HG03095 (cell line): ENCODE results near the gene DMXL2.
"Not testable (repeated sequence)": the region's sequence is repeated elsewhere in the genome, so short reads cannot be mapped to it uniquely, and the experiment has no call there.

Experiments
- ATAC-seq: cut with Tn5 transposase; IDR thresholded peaks from one replicate; pipeline ENCODE4 v1.9.1; 2021; ENCODE audit warnings: moderate library complexity; ENCODE audit not compliant: unreplicated experiment

DMXL2 gene

GRCh38 chr15:51497806-51498205 lies 124.8 kb downstream of the DMXL2 start:
- no peak for ATAC-seq

GRCh38 chr15:51496246-51496645 lies 126.3 kb downstream of the DMXL2 start:
- ATAC-seq = no peak

GRCh38 chr15:51494411-51495314 lies 127.9 kb downstream of the DMXL2 start:
- ATAC-seq = no peak

GRCh38 chr15:51493892-51494291 lies 128.7 kb downstream of the DMXL2 start:
- no peak for ATAC-seq

GRCh38 chr15:51492528-51492927 lies 130.0 kb downstream of the DMXL2 start:
- ATAC-seq = no peak

DNA sequence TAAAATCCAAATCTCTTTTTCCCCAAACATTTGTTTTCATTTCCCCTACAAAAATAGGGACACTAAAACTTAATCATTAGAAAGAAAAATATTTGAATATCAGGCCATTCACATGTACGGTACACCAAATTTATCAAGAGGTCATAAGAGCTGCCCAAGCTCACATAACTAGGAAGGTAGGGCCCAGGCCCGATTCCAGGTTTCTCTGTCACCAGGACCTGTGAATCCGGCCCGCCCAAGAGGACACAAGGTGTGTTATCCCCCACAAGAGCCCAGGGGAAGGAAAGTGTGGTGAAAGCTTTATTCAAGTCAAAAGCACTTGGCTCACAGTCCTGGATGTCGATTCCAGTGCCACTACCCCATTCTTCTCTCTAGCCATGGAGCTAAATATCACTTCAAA lies 130.6 kb downstream of the DMXL2 start:
- ATAC-seq = no peak

DNA sequence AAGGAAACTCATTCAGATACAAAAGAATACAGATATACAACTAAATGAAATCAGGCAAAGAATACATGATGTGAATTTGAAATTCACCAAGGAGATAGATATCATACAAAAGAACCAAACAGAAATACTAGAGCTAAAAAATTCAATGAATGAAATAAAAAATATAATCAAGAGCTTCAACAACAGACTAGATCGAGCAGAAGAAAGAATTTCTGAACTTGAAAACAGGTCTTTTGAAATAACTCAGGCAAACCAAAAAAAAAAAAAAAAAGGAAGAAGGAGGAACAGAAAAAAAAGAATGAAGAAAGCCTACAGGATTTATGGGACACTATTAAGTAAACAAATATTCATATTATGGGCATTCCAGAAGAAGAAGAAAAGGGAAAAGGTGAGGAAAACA lies 137.8 kb downstream of the DMXL2 start:
- no peak for ATAC-seq

GRCh38 chr15:51483985-51484384 lies 138.6 kb downstream of the DMXL2 start:
- no peak for ATAC-seq

DNA sequence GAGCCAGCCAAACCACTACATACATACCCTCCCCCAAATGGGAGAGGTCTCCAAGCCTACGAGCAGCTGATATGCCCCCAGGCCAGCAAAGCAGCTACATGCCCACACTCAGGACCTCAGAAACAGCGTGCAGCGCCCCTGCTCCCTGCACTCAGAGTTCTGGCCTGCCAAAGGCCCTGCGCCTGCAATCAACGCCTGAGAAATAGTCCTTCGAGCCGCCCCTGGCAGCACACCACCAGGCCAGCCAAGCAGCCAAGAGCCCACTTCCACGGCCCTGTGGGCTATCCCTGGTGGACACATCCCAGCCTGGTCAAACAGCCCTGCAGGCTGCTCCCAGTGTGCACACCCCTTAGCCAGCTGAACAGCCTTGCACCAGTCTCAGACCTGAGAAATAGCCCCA lies 139.1 kb downstream of the DMXL2 start:
- ATAC-seq = no peak

DNA sequence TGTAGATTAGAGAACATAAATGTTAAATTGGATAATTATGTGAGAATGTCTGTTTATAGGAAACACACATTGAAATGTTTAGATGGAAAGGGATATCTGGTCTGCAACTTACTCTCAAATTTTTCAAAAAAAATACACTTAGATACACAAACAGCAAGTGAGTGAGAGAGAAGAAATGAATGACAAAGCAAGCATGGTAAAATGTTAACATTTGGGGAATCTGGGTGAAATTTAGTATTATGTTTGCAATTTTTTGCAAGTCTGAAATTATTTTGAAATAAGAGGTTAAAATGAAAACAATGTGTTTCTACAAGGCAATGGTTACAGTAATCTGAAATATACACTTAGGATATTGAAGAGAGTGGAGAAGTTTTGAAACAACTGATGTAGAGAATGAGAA lies 146.8 kb downstream of the DMXL2 start:
- no peak for ATAC-seq

DNA sequence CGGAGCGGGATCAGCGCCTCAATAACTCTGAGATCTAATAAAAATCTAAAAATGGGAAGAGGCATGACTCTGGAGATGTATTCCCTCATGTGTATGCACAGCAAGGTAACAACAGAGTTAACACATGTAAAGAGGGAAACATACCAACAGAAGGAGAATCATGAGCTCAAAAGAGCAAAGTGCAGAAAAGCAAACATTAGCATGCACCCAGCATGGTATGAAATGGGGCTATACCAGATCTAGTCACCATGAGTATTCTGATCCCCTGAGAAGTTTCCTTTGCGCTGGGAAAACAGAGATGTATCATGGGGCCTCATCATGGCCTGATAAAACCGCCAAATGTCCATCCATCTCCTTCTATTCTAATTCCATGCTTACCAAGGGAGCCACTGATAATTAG lies 152.1 kb downstream of the DMXL2 start:
- no peak for ATAC-seq

DNA sequence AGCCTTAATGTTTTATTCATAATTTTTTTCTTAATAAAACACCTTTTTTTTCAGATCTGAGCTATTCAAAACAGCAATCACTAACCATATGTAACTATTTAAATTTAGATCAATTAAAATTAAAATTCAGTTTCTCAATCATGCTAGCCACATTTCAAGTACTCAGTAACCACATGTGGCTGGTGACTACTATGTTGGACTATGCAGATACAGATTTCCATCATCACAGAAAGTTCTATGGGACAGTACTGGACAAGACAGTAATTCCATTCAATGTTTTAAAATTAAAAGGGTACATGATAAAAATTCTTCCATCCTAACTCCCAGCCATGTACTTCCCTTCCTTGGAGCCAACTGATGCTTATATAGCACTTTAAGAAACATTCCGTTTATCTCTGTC lies 161.8 kb downstream of the DMXL2 start:
- no peak for ATAC-seq

DNA sequence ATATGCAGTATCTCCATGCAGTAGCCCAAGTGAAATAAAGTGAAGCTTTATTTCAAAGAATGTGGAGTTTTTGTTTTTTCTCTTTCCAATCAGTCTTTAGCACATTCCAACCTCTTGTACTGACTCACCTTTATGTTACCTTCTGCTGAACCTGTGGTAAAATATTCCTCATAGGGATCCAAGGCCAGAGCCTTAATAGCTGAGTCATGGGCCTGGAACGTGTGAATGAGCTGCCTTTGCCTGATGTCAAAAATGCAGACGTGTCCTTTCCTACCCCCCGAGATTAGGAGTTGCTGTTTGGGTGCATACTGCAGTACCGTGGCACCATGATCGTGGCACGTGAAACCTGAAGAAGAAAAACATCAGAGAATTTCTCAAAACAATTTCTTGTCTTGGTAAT lies 172.6 kb downstream of the DMXL2 start:
- no peak for ATAC-seq

DNA sequence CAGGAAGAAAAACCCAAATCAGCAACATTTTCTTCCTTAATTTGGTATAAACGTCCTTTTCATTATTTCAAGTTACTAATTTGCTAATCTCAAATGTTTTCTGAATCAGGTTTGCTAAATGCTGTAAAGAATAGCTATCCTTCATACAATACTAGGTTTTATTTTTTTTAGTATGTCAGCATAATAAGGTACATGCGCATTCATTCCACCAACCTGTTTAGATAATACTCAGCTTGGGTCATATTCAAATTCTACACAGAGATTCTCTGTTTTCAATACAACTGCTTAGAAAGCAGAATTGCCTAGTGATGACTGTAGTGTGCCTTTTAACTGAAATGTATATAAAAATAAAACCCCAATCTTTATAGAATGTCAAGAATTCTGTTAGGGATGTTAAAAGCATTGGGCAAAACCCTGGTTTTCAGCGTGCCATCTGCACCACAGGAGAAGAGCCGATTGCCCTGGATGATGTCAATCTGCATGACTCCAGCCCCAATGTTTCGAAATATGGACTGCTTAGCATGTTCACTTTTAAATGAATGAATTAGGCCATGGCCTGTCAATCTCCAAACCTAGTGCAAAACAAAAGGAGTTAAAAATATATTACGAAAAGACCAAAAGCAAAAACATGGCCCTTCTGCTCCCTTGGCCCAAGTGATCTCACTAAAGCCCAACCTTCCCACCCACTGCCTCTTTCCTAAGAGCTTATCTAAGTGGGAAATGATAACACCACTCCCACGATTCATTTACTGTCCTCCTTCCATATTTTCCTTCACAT lies 173.8 kb downstream of the DMXL2 start:
- ATAC-seq = no peak

GRCh38 chr15:51447855-51448621 lies 174.5 kb downstream of the DMXL2 start:
- no peak for ATAC-seq

DNA sequence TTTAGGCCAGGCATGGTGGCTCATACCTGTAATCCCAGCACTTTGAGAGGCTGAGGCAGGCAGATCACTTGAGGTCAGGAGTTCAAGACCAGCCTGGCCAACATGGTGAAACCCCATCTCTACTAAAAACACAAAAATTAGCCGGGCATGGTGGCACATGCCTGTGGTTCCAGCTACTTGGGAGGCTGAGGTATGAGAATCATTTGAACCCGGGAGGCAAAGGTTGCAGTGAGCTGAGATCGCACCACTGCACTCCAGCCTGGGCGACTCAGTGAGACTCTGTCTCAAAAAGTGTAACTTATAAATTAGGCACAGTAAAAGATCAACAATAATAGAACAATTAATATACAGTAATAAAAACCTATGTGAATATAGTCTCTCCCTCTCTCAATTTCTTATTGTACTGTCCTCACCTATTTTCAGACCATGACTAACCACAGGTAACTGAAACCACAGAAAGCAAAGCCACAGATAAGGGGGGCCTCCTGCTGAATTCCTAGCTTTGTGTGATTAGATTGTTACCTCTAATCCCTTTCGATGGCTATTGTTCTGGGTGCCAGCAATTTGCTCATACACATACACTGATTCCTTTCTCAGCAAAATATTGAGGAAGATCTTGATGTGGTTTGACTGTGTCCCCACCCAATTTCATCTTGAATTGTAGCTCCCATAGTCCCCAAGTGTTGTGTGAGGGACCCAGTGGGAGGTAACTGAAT lies 176.4 kb downstream of the DMXL2 start:
- ATAC-seq = not testable (repeated sequence)

DNA sequence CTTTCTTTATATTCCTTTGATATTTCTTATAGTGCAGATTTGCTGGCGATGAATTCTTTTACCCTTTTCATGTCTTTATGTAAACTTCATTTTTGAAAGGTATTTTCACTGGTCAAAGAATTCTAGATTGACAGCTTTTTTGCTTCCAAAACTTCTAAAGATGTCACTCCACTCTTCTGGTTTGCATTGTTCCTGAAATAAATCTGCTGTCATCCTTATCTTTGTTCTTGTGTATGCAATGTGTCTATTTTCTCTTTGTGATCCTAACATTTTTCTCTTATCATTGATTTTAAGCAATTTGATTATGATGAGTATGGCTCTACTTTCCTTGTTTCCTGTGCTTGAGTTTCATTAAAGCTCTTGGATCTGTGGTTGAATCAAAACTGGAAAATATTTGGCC lies 177.8 kb downstream of the DMXL2 start:
- no peak for ATAC-seq

- ATAC-seq = no peak
These were observed 178.5 kb downstream of the DMXL2 start for GRCh38 chr15:51444112-51444511.

GRCh38 chr15:51443282-51443914 lies 179.2 kb downstream of the DMXL2 start:
- ATAC-seq = no peak

DNA sequence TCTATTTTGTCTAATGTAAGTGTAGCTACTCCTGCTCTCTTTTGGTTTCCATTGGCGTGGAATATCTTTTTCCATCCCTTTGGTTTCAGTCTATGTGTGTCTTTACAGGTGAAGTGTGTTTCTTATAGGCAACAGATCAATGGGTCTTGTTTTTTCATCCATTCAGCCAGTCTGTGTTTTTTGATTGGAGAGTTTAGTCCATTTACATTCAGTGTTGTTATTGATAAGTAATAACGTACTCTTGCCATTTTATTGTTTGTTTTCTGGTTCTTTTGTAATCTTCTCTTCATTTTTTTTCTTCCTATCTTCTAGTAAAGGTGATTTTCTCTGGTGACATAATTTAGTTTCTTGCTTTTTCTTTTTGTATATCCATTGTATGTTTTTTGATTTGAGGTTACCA lies 184.0 kb downstream of the DMXL2 start:
- ATAC-seq = no peak
